ENCODE measurements around the gene BDNF.

The BDNF gene

DNA sequence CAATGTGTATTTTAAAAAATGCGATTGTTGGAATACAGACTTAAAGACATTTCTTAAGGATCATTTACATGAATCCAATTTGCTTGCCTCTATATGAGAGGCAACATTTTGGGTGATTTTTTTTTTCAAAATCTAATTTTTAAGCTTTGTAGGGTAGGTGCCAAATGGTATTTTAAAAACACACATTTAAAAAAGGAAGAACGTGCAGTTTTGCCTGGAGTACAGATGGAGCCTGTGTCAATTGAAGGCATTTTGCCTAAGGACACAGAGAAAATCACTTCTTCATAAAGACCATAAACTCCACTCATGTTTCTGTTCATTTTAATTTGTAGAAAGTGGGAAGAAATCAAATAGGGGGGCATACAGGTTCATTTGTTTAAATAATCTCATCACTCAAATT lies 91.3 kb downstream of the BDNF start:
- H3K4me3 ChIP-seq (ENCODE audit: low read depth, low read length): no peak overlapping the region

DNA sequence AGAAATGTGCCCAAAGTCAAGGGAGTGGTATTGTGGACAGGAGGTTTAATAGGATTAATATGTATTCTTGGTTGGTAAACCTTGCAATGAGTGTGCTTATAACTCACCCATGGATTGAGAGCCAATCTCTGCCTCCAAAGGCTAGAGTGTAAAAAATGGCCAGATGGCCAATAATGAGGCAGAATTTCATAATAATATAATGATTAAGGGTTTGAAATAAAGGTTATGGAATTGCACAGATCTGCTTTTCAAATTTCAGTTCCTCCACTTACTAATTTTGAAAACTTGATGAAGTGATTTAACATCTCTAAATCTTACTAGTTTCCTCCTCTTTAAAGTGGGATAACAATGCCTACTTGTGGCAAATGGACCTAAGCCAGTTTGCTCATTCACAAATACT lies 94.8 kb downstream of the BDNF start:
- no peak overlapping the region for H3K4me3 ChIP-seq (ENCODE audit: low read depth, low read length)

Data from iPS-11a (cell line).